GM12878 (cell line): ENCODE measurements around the gene OS9. TPM values are rescaled to one million over a fixed set of nuclear protein-coding genes. Genes with fewer than 3 reads are reported as not detected.

Source experiments
- ATAC-seq: fragments of 200-7000 bp; cut with Tn5 transposase; 3 replicates; pipeline ENCODE4 v1.9.1; 2020; ENCODE audit warnings: mild to moderate bottlenecking, moderate library complexity
- BruUV-seq: library from RNA; stranded (reverse); fragments of 400-500 nt; replicated peaks from 2 replicates; lab custom pipeline; 2021; lab: Mats Ljungman, UMichigan
- CTCF ChIA-PET: fragments of 300-600 bp; sonication (Branson Sonifier 250); formaldehyde crosslinking; extraction: SDS; loops from one replicate; lab custom pipeline; 2021; ENCODE audit warnings: inconsistent platforms; lab: Yijun Ruan, JAX
- POLR2A ChIA-PET: fragments of 350-600 bp; formaldehyde crosslinking; extraction: SDS; loops from one replicate; lab custom pipeline; 2021; ENCODE audit warnings: inconsistent platforms; lab: Charles Lee
- RAD21 ChIA-PET: fragments of 300-600 bp; sonication (Branson Sonifier 250); formaldehyde crosslinking; loops from one replicate; lab custom pipeline; 2023; ENCODE audit warnings: antibody characterized with exemption; ENCODE audit not compliant: unreplicated experiment; lab: Charles Lee
- SMC1A ChIA-PET: fragments of 300-600 bp; sonication (Branson Sonifier 250); formaldehyde crosslinking; loops from one replicate; lab custom pipeline; 2023; ENCODE audit not compliant: unreplicated experiment, uncharacterized antibody; lab: Charles Lee
- DNase-seq: peaks from one replicate; pipeline ENCODE4 v3.0.0-alpha.2; 2011; ENCODE audit warnings: low read depth, low spot score
- FAIRE-seq: peaks from 3 replicates; lab custom pipeline; 2011; peaks lifted over from hg19 to GRCh38; lab: Jason Lieb, UNC
- H2AFZ ChIP-seq: 2 replicates; pipeline ENCODE4 v1.6.0; 2011; ENCODE audit warnings: low read depth, low read length, control low read depth; ENCODE audit not compliant: control insufficient read depth
- H3K27ac ChIP-seq: 2 replicates; pipeline ENCODE4 v1.5.1; 2011; ENCODE audit warnings: control low read depth; ENCODE audit not compliant: control insufficient read depth, insufficient read depth
- H3K27me3 ChIP-seq, 2 experiments: replicated peaks in 1 of 2; 2 replicates each; pipeline versions ENCODE4 v1.6.0 to v1.6.1; 2011; ENCODE audit warnings: low read length in 1 of 2; ENCODE audit not compliant: control insufficient read depth in 2 of 2, insufficient read depth in 2 of 2
- H3K36me3 ChIP-seq, 2 experiments: 2 replicates each; pipeline ENCODE4 v1.5.1; 2011; ENCODE audit warnings: low read length in 1 of 2; ENCODE audit not compliant: control insufficient read depth in 2 of 2, insufficient read depth in 2 of 2
- H3K4me1 ChIP-seq: 2 replicates; pipeline ENCODE4 v1.6.1; 2011; ENCODE audit warnings: mild to moderate bottlenecking, low read length, moderate library complexity, mixed read lengths; ENCODE audit not compliant: control insufficient read depth, insufficient read depth
- H3K4me2 ChIP-seq: 2 replicates; pipeline ENCODE4 v1.6.0; 2011; ENCODE audit warnings: control low read depth; ENCODE audit not compliant: control insufficient read depth, insufficient read depth
- H3K4me3 ChIP-seq: fragments of 200-600 bp; sonication (generic); 2 replicates; pipeline ENCODE4 v1.5.1; 2016
- H3K79me2 ChIP-seq: 2 replicates; pipeline ENCODE4 v1.6.0; 2011; ENCODE audit warnings: low read length; ENCODE audit not compliant: control insufficient read depth, insufficient read depth
- H3K9ac ChIP-seq: 2 replicates; pipeline ENCODE4 v1.8.0; 2011; ENCODE audit warnings: low read length, control low read depth, mixed read lengths; ENCODE audit not compliant: control insufficient read depth, insufficient read depth
- H3K9me3 ChIP-seq: replicated peaks from 3 replicates; pipeline ENCODE4 v1.5.1; 2011; ENCODE audit warnings: mild to moderate bottlenecking, low read length; ENCODE audit not compliant: control insufficient read depth, insufficient read depth
- H4K20me1 ChIP-seq: 2 replicates; pipeline ENCODE4 v1.6.0; 2011; ENCODE audit not compliant: control insufficient read depth, insufficient read depth
- ATF2 ChIP-seq: IDR thresholded peaks from 2 replicates; pipeline ENCODE4 v1.6.1; 2012; ENCODE audit warnings: low read length, inconsistent platforms
- CBFB ChIP-seq: IDR thresholded peaks from 2 replicates; pipeline ENCODE4 v1.6.1; 2016; ENCODE audit warnings: antibody characterized with exemption, low read depth
- CREB1 ChIP-seq: IDR thresholded peaks from 2 replicates; pipeline ENCODE4 v1.6.1; 2012; ENCODE audit warnings: low read depth, mild to moderate bottlenecking, inconsistent platforms
- HDAC2 ChIP-seq: fragments of 200-600 bp; sonication (generic); IDR thresholded peaks from 2 replicates; pipeline ENCODE4 v1.6.1; 2017
- HDGF ChIP-seq: fragments of 450-650 bp; IDR thresholded peaks from 2 replicates; pipeline ENCODE4 v1.6.1; 2016; ENCODE audit warnings: antibody characterized with exemption
- IKZF1 ChIP-seq: fragments of 450-650 bp; conservative IDR thresholded peaks from 2 replicates; pipeline ENCODE4 v1.6.1; 2017; ENCODE audit warnings: antibody characterized with exemption, mild to moderate bottlenecking
- IRF4 ChIP-seq: IDR thresholded peaks from 2 replicates; pipeline ENCODE4 v1.6.1; 2011; ENCODE audit warnings: low read depth, low read length
- NBN ChIP-seq: fragments of 450-650 bp; IDR thresholded peaks from 2 replicates; pipeline ENCODE4 v1.6.1; 2016
- POLR2A ChIP-seq: IDR thresholded peaks from 2 replicates; pipeline ENCODE4 v1.6.1; 2011; ENCODE audit warnings: low read depth, mild to moderate bottlenecking, low read length
- POLR2AphosphoS2 ChIP-seq: IDR thresholded peaks from 2 replicates; pipeline ENCODE4 v1.6.1; 2011; ENCODE audit warnings: low read depth, mild to moderate bottlenecking, low read length, improper control_type of control experiment, moderate library complexity
- RAD21 ChIP-seq: IDR thresholded peaks from 2 replicates; pipeline ENCODE4 v1.6.1; 2011; ENCODE audit warnings: mild to moderate bottlenecking, low read depth, low read length, moderate library complexity; ENCODE audit not compliant: insufficient read depth
- RUNX3 ChIP-seq: IDR thresholded peaks from 2 replicates; pipeline ENCODE4 v1.6.1; 2012; ENCODE audit warnings: low read length, inconsistent platforms
- SMC3 ChIP-seq: IDR thresholded peaks from 2 replicates; pipeline ENCODE4 v1.6.1; 2011; ENCODE audit warnings: low read length, improper control_type of control experiment, borderline replicate concordance
- STAT3 ChIP-seq: IDR thresholded peaks from 2 replicates; pipeline ENCODE4 v1.6.1; 2011; ENCODE audit warnings: low read depth, low read length, improper control_type of control experiment
- TCF12 ChIP-seq: IDR thresholded peaks from 2 replicates; pipeline ENCODE4 v1.6.1; 2011; ENCODE audit warnings: low read depth, mild to moderate bottlenecking, low read length
- YY1 ChIP-seq: IDR thresholded peaks from 2 replicates; pipeline ENCODE4 v1.6.1; 2011; ENCODE audit warnings: low read depth, mild to moderate bottlenecking, low read length
- ZNF207 ChIP-seq: fragments of 450-650 bp; IDR thresholded peaks from 2 replicates; pipeline ENCODE4 v1.6.1; 2014; ENCODE audit warnings: antibody characterized with exemption, mild to moderate bottlenecking, borderline replicate concordance
- ZNF217 ChIP-seq: fragments of 450-650 bp; IDR thresholded peaks from 2 replicates; pipeline ENCODE4 v1.6.1; 2017; ENCODE audit warnings: antibody characterized with exemption, mild to moderate bottlenecking
- ZNF24 ChIP-seq: fragments of 450-650 bp; IDR thresholded peaks from 2 replicates; pipeline ENCODE4 v1.6.1; 2017; ENCODE audit warnings: antibody characterized with exemption, mild to moderate bottlenecking
- ZNF687 ChIP-seq: fragments of 450-650 bp; IDR thresholded peaks from 2 replicates; pipeline ENCODE4 v1.6.1; 2017; ENCODE audit warnings: mild to moderate bottlenecking, moderate library complexity
- WGBS: methylation state at CpG from one replicate; pipeline ENCODE4 v1.1.6; 2016; ENCODE audit warnings: low lambda C conversion rate; ENCODE audit not compliant: insufficient replicate concordance, insufficient coverage; ENCODE audit errors: missing lambda C conversion rate; 5-methylcytosine and 5-hydroxymethylcytosine counted together
- in situ Hi-C: fragments of 300-500 bp; cut with MboI; formaldehyde crosslinking; loops from 9 replicates; pipeline ENCODE4 v1.14.3; 2018; ENCODE audit warnings: mixed read lengths
- intact Hi-C: fragments of 100-400 bp; cut with micrococcal nuclease; formaldehyde crosslinking; loops from one replicate; pipeline ENCODE4 v1.14.2; 2022; ENCODE audit not compliant: unreplicated experiment
- polyA plus RNA-seq, 11 experiments: library from polyadenylated mRNA; depleted of rRNA in 4 of 11; unstranded in 6 of 11; stranded (reverse) in 5 of 11; fragments of >200 nt; fragmentation: Nextera tagmentation in 4 of 11; fragmentation: Illumina TruSeq in 1 of 11; extraction: Ambion mirVana in 4 of 11; extraction: Trizol in 1 of 11; gene quantifications; 1 replicate in 1 of 11; 2 replicates in 10 of 11; pipeline versions ENCODE4 v1.2.1 to v1.2.3, GENCODE V29; 2011 to 2016; ENCODE audit warnings: inconsistent platforms in 2 of 11, missing spikeins in 2 of 11, low read depth in 1 of 11
- total RNA-seq, 4 experiments: library from RNA; depleted of rRNA in 3 of 4; stranded (reverse); fragments of >200 nt in 3 of 4; fragmentation: Illumina TruSeq in 1 of 4; extraction: Trizol in 1 of 4; gene quantifications; 2 replicates each; pipeline versions ENCODE4 v1.2.1 to v1.2.3, GENCODE V29; 2013 to 2021

Gene OS9
- total and polyA plus RNA-seq, 10 of the 15 experiments (the other 5 are each of a cell fraction or from before 2014, with no cell fraction given): 5.2 to 106 (median 79.1) TPM

GRCh38 chr12:57741844-57742738 lies 48.2 kb downstream of the OS9 start:
- Histone ChIP-seq H3K27me3 (no peaks in the 10 kb centered on the region), H3K27ac (peak overlapping the region; percentile 57), H3K4me1 (peaks cover 23% of the 10 kb centered on the region), H3K9me3 (no peaks in the 10 kb centered on the region), H3K4me3 (peak overlapping the region; percentile 92), H3K36me3 (no peaks in the 10 kb centered on the region; a peak in 1 of 4 replicates), H4K20me1 (no peaks in the 10 kb centered on the region), H2AFZ (peak overlapping the region; percentile 38), H3K9ac (peak overlapping the region; percentile 55), H3K4me2 (peak overlapping the region; percentile 64), H3K79me2 (peaks cover 25% of the 10 kb centered on the region)
- in situ Hi-C loops: no loop called here
- SMC1A ChIA-PET: interaction anchor here (0.5 to 2.1 kb wide), 13 partner anchors 8 to 283 kb away, joined by 3 to 16 read pairs (median 4); partner anchors contain the start of gene OS9
- CTCF ChIA-PET: interaction anchor here (0.8 to 3.8 kb wide), 21 partner anchors 8 to 283 kb away, joined by 3 to 22 read pairs (median 4); partner anchors contain the start of genes GLI1 and OS9
- POLR2A ChIA-PET: interaction anchor here (0.5 to 2.2 kb wide), 5 partner anchors 8 to 30 kb away, joined by 3 to 18 read pairs (median 3); partner anchors contain the start of genes CDK4, EEF1AKMT3 and METTL1
- no peak for DNase-seq
- ATAC-seq: peak; percentile 80
- 4% methylated on average over 14 of the region's 14 CpGs for WGBS
- RAD21 ChIA-PET: interaction anchor here (0.6 to 2.4 kb wide), 9 partner anchors 8 to 284 kb away, joined by 3 to 13 read pairs (median 5); partner anchors contain the start of genes CDK4 and OS9
- FAIRE-seq: peak; percentile 80
- BruUV-seq: no TSS peak
- intact Hi-C loops: loop anchor here (1.0 to 2.0 kb wide), 2 partner anchors 47 to 159 kb away; partner anchors contain the start of gene OS9
- TF ChIP-seq RAD21: peak; percentile 54
- peak; percentile 39; the same call in 1 of the 2 replicates for TF ChIP-seq ZNF687
- TF ChIP-seq ATF2: no peak
- TF ChIP-seq CBFB: 0 out of 2 replicates have a peak, but pooled peaks have one; percentile 42
- TF ChIP-seq HDGF: 0 out of 2 replicates have a peak, but pooled peaks have one; percentile 62
- TF ChIP-seq CREB1: peak; percentile 60; the same call in 1 of the 2 replicates
- TF ChIP-seq IKZF1: 0 out of 2 replicates have a peak, but pooled peaks have one; percentile 14
- TF ChIP-seq ZNF217: 0 out of 2 replicates have a peak, but pooled peaks have one; percentile 31
- TF ChIP-seq ZNF207: no peak
- TF ChIP-seq IRF4: 0 out of 2 replicates have a peak, but pooled peaks have one; percentile 21
- TF ChIP-seq YY1: no peak
- peak; percentile 59 for TF ChIP-seq POLR2A
- TF ChIP-seq STAT3: 0 out of 2 replicates have a peak, but pooled peaks have one; percentile 32
- TF ChIP-seq POLR2AphosphoS2: 0 out of 2 replicates have a peak, but pooled peaks have one; percentile 38
- peak; percentile 29; the same call in 1 of the 2 replicates for TF ChIP-seq NBN
- peak; percentile 53 for TF ChIP-seq RUNX3
- no peak for TF ChIP-seq TCF12
- peak; percentile 41; the same call in 1 of the 2 replicates for TF ChIP-seq SMC3
- TF ChIP-seq HDAC2: no peak
- no peak for TF ChIP-seq ZNF24
